K562 treated with DMSO at 1 percent for 4 hours (cell line): ENCODE data around the gene CCDC169. TPM values are rescaled to one million over a fixed set of nuclear protein-coding genes. Genes with fewer than 3 reads are reported as not detected.

Experiments
- total RNA-seq: library from RNA; unstranded; fragments of 300-600 nt; gene quantifications from 2 replicates; pipeline ENCODE4 v1.2.3, GENCODE V29; 2022; ENCODE audit not compliant: insufficient read depth

The CCDC169 gene
- 1.9 and 4.0 TPM in 2 replicates for total RNA-seq

DNA sequence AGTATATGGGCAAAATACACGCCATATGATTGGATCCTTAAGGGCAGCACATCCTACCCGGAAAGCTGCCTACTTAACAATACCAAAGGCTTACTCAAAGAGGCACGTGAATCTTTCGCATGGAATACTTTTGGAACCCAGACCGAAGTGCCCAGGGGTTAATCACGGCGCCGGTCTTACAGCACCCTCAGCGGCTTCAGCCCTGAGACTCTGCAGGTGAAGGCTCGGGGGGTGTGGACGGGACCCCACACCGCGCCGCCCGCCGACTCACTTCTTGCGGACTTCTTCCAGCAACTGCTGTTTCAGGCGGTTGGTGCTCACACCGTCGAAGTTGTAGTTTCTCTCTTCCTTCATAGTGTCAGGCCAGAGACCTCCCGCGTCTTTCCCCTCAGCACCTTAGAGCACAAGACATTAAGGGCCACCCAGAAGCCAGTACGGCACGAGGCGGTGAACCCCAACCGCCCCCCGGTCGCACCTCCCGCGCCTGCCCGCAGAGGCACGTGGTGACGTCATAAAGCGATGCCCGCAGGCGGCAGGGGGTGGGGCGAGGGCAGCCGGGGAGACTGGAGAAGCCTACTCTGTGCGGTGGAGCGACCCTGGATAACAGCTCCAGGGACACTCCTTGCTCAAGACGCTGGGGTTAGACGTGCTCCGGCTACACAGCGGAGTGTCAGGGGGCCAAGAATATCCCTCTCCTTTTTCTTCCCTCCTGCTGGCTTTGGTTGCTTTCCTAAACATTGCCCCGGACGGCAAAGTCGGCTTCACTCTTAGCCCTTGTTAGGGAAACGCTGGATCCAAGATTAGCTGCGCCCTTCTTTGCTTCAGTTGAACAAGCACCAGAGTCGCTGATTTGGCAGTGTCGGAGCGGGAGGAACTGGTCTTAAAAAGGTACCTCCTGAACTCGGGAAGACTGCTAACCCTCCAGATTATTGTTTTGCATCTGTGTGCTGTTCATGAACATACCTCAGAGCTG, at the start of gene CCDC169:
TSS of gene CCDC169 (minus strand) at position 449 of the 973 bp plus-strand sequence. CDS start at position 354, 95 bp downstream.

DNA sequence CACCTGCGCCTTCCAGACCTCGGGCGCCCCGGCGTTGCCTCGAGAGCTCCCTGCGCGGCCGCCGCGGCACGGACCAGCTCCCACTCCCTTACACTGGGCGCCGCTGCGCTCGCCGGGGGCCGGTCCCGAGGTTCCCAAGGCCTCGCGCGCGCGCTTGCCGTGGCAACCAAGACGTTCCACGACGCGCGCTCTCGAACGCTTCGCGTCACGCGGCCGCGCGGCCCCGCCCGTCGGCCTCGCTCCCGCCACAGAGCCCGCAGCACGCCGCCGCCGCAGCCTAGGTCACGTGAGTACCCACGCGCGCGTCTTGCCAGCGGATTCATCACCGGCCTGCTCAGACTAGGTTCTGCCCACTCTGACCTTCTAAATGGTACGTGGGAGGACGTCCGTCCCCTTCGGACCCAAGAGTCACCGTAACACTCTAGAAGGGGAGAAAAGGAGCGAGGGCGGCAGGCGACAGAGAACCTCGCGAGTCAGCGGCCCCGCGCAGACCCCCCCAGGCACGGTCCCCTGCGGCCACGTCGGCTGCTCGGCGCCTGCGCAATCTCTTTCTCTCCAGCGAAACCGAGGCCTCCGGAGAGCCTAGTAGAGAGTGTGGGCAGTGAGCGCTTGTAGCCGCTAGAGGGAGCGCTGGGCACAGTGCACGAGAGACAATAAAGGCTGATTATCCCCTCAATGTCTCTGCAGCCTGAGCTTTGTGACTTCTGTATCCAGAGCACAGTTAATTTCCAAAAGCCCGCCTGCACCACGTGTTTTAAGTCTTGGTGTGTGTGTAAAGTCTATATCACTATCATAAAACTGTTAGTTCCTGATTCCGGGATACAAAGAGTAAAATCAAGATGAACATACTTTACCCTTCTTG, 48.8 kb upstream of the CCDC169 start, which contains the start of gene SPART:
TSS of gene SPART (minus strand) at position 173 of the 862 bp plus-strand sequence. CDS start 10,564 bp downstream, outside the sequence.

DNA sequence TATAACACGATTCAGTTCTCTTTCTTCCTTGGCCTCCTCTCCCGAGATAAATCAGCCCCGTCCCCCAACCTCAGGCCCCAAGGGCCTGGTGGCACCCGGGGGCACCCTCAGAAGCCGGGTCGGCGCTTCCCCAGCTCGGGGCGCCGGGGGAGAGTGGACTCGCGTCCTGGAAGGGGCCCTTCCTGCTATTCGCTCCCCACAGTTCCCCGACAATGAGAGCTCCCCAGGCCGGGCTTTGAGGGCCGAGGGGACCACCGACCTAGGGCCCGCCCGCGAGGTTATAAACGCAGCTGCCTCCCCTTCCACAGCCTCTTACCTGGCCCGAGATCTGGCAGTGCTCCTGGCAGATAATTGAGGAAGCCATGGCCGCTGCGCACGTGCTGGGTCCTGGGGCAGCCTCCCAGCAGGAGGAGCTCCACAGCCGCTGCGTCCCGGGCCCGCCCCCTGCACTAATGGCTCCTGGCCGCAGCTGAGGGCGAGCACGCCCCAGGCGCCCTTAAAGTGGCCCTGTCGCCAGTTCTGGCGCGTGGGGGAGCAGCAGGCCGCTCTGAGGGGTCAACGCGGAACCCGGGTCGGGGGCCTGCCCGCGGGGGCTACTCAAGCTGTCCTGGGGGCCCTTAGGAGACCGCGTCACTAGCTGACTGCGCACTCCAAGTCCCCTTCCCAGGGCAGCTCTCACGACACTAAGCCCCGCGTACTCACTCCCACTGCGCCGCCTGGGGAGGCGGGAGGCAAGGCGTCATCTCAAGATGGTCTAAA, 83.3 kb downstream of the CCDC169 start, which contains the start of gene SOHLH2:
TSS of gene SOHLH2 (minus strand) at position 394 of the 759 bp plus-strand sequence. CDS start at position 364, 30 bp downstream.

Other genes with a start within 250 kb of the CCDC169 start
- gene DCLK1, start 166.4 kb downstream of the CCDC169 start, total RNA-seq, result not detected in 2 replicates
- gene SOHLH2, start 83.3 kb downstream of the CCDC169 start, total RNA-seq, result 2.8 and 3.5 TPM in 2 replicates
- 16.0 and 20.5 TPM in 2 replicates for gene SPART, start 48.6 kb upstream of the CCDC169 start, total RNA-seq
- not detected in 2 replicates for gene CCNA1, start 134.7 kb upstream of the CCDC169 start, total RNA-seq